Endothelial cell of umbilical vein (primary cell): ENCODE measurements around the gene MED12L. TPM values are rescaled to one million over a fixed set of nuclear protein-coding genes. Genes with fewer than 3 reads are reported as not detected.

Source experiments
- BruUV-seq: library from RNA; stranded (reverse); fragments of 400-500 nt; replicated peaks from 2 replicates; lab custom pipeline; 2021; lab: Mats Ljungman, UMichigan
- CTCF ChIA-PET: fragments of 300-600, 350-600 bp; sonication (Branson Sonifier 250); formaldehyde crosslinking; loops from one replicate; lab custom pipeline; 2021; ENCODE audit warnings: antibody characterized with exemption, inconsistent platforms; lab: Charles Lee
- POLR2A ChIA-PET: fragments of 300-600, 350-600 bp; sonication (Branson Sonifier 250); formaldehyde crosslinking; loops from one replicate; lab custom pipeline; 2021; ENCODE audit warnings: antibody characterized with exemption, inconsistent platforms; lab: Charles Lee
- DNase-seq: peaks from one replicate; pipeline ENCODE4 v3.0.0-alpha.2; 2011; ENCODE audit warnings: low read depth, low spot score
- FAIRE-seq: peaks from 2 replicates; lab custom pipeline; 2011; peaks lifted over from hg19 to GRCh38; lab: Jason Lieb, UNC
- H2AFZ ChIP-seq: 2 replicates; pipeline ENCODE4 v1.6.0; 2012; ENCODE audit warnings: low read depth, low read length, control low read depth, inconsistent platforms
- H3K27ac ChIP-seq: 2 replicates; pipeline ENCODE4 v1.5.1; 2011; ENCODE audit warnings: low read depth, mild to moderate bottlenecking, control low read depth, low read length, moderate library complexity; ENCODE audit not compliant: insufficient read depth
- H3K27me3 ChIP-seq, 2 experiments: 2 replicates each; pipeline versions ENCODE4 v1.6.0 to v1.6.1; 2011; ENCODE audit warnings: low read length in 2 of 2, mixed read lengths in 1 of 2; ENCODE audit not compliant: control insufficient read depth in 2 of 2, insufficient read depth in 2 of 2
- H3K36me3 ChIP-seq, 2 experiments: 2 replicates in 1 of 2; 3 replicates in 1 of 2; pipeline ENCODE4 v1.5.1; 2011; ENCODE audit warnings: low read length in 2 of 2, mild to moderate bottlenecking in 1 of 2, moderate library complexity in 1 of 2; ENCODE audit not compliant: control insufficient read depth in 2 of 2, insufficient read depth in 2 of 2; ENCODE audit errors: extremely low read depth in 1 of 2
- H3K4me1 ChIP-seq: 3 replicates; pipeline ENCODE4 v1.5.1; 2011; ENCODE audit warnings: mild to moderate bottlenecking, low read length; ENCODE audit not compliant: control insufficient read depth, insufficient read depth; ENCODE audit errors: extremely low read depth
- H3K4me2 ChIP-seq: 2 replicates; pipeline ENCODE4 v1.6.1; 2011; ENCODE audit warnings: low read length, control low read depth, mixed read lengths; ENCODE audit not compliant: insufficient read depth
- H3K4me3 ChIP-seq, 3 experiments: fragments of 200-600 bp in 1 of 3; sonication (generic), shearing (Covaris generic) in 1 of 3; replicated peaks in 1 of 3; 2 replicates each; pipeline ENCODE4 v1.5.1; 2011 to 2016; ENCODE audit warnings: control low read depth in 3 of 3, low read length in 3 of 3, mild to moderate bottlenecking in 2 of 3, inconsistent platforms in 1 of 3, low read depth in 1 of 3, moderate library complexity in 1 of 3; ENCODE audit not compliant: insufficient read depth in 1 of 3
- H3K79me2 ChIP-seq: 2 replicates; pipeline ENCODE4 v1.6.0; 2012; ENCODE audit warnings: low read length, inconsistent platforms; ENCODE audit not compliant: control insufficient read depth, insufficient read depth
- H3K9ac ChIP-seq: replicated peaks from 2 replicates; pipeline ENCODE3; 2011; ENCODE audit warnings: low read length, control low read depth; ENCODE audit not compliant: insufficient read depth; ENCODE audit errors: extremely low read depth
- H3K9me1 ChIP-seq: replicated peaks from 3 replicates; pipeline ENCODE4 v1.6.0; 2011; ENCODE audit warnings: mild to moderate bottlenecking, low read length; ENCODE audit not compliant: control insufficient read depth, insufficient read depth; ENCODE audit errors: extremely low read depth
- H3K9me3 ChIP-seq: replicated peaks from 2 replicates; pipeline ENCODE4 v1.5.1; 2012; ENCODE audit warnings: low read length, inconsistent platforms; ENCODE audit not compliant: control insufficient read depth, insufficient read depth
- H4K20me1 ChIP-seq: replicated peaks from 2 replicates; pipeline ENCODE3; 2011; ENCODE audit warnings: mild to moderate bottlenecking, low read length; ENCODE audit not compliant: control insufficient read depth, insufficient read depth; ENCODE audit errors: extremely low read depth
- CTCF ChIP-seq, 2 donors: IDR thresholded peaks; 1 replicate in 1 of 2; 2 replicates in 1 of 2; pipeline ENCODE4 v1.5.1; 2011; ENCODE audit warnings: low read length in 2 of 2, mild to moderate bottlenecking in 2 of 2, moderate library complexity in 2 of 2, control low read depth in 1 of 2, inconsistent platforms in 1 of 2, low read depth in 1 of 2; ENCODE audit not compliant: insufficient read depth in 1 of 2; ENCODE audit errors: extremely low read depth in 1 of 2
- EZH2 ChIP-seq: IDR thresholded peaks from 2 replicates; pipeline ENCODE4 v1.6.1; 2012; ENCODE audit warnings: borderline replicate concordance, low read depth, mild to moderate bottlenecking, moderate library complexity, low read length, inconsistent platforms; ENCODE audit not compliant: severe bottlenecking
- FOS ChIP-seq: IDR thresholded peaks from 2 replicates; pipeline ENCODE4 v1.6.1; 2011; ENCODE audit warnings: mild to moderate bottlenecking, low read length, moderate library complexity, borderline replicate concordance; ENCODE audit not compliant: insufficient read depth
- GATA2 ChIP-seq: IDR thresholded peaks from 2 replicates; pipeline ENCODE4 v1.7.0; 2011; ENCODE audit warnings: low read depth, mild to moderate bottlenecking, moderate library complexity, mixed read lengths, low read length; ENCODE audit not compliant: insufficient read length, insufficient read depth
- JUN ChIP-seq: IDR thresholded peaks from 2 replicates; pipeline ENCODE4 v1.6.1; 2011; ENCODE audit warnings: borderline replicate concordance, low read depth; ENCODE audit not compliant: insufficient read length, insufficient read depth
- MAX ChIP-seq: IDR thresholded peaks from 2 replicates; pipeline ENCODE4 v1.6.1; 2011; ENCODE audit not compliant: insufficient read depth, insufficient read length
- MYC ChIP-seq: IDR thresholded peaks from one replicate; pipeline ENCODE4 v1.6.1; 2011; ENCODE audit warnings: mild to moderate bottlenecking, low read depth, low read length
- POLR2A ChIP-seq: IDR thresholded peaks from 2 replicates; pipeline ENCODE4 v1.6.1; 2012; ENCODE audit warnings: low read depth, mild to moderate bottlenecking, control low read depth, low read length
- POLR2AphosphoS5 ChIP-seq: IDR thresholded peaks from 2 replicates; pipeline ENCODE4 v1.6.1; 2012; ENCODE audit warnings: low read depth, mild to moderate bottlenecking, control low read depth, low read length, moderate library complexity; ENCODE audit not compliant: insufficient read depth
- dilution Hi-C: fragments of 300-500 bp; cut with MboI; formaldehyde crosslinking; loops from one replicate; pipeline ENCODE4 v1.15.0; 2019; ENCODE audit warnings: low sequenced_read_pairs; ENCODE audit not compliant: extremely low pct_ligation_motif_present
- intact Hi-C: fragments of 100-400 bp; cut with micrococcal nuclease; formaldehyde crosslinking; loops from one replicate; pipeline ENCODE4 v1.10.0; 2022
- polyA plus RNA-seq, 4 experiments: library from polyadenylated mRNA; depleted of rRNA in 3 of 4; stranded (reverse) in 3 of 4; unstranded in 1 of 4; fragments of >200 nt; gene quantifications; 2 replicates each; pipeline versions ENCODE4 v1.2.1 to v1.2.3, GENCODE V29; 2011 to 2012; ENCODE audit warnings: missing spikeins in 1 of 4
- total RNA-seq: library from RNA; stranded (reverse); gene quantifications from 2 replicates; pipeline ENCODE4 v1.2.3, GENCODE V29; 2021

The MED12L gene
- total and polyA plus RNA-seq, 2 donors (not counting 3 experiments of a cell fraction or from before 2014, with no cell fraction given) = 0.03 to 0.27 TPM

- DNase-seq (no peak), FAIRE-seq (no peak)
- intact Hi-C loops (loop anchor here (1.0 to 5.0 kb wide), 8 partner anchors 60 to 618 kb away; no protein-coding TSS in a partner anchor), dilution Hi-C loops (no loop called here)
- Histone ChIP-seq H3K27ac (no peak overlapping the region), H3K9me3 (no peaks in the 10 kb centered on the region), H3K4me3 (no peak overlapping the region), H3K36me3 (no peaks in the 10 kb centered on the region), H3K27me3 (peaks cover 11 to 15% of the 10 kb centered on the region in 2 experiments), H3K9ac (no peak overlapping the region), H3K9me1 (no peaks in the 10 kb centered on the region), H2AFZ (no peak overlapping the region), H3K4me1 (peaks cover 8% of the 10 kb centered on the region), H3K4me2 (no peak overlapping the region), H4K20me1 (no peaks in the 10 kb centered on the region), H3K79me2 (no peaks in the 10 kb centered on the region)
- ChIA-PET CTCF (interaction anchor here (0.9 to 4.7 kb wide), 7 partner anchors 9 to 425 kb away, joined by 3 to 37 read pairs (median 10); no protein-coding TSS in a partner anchor), POLR2A (no interaction called here)
- TF ChIP-seq FOS (no peak), MAX (no peak), EZH2 (no peak)
- BruUV-seq = no TSS peak
Measured at GRCh38 chr3:151146731-151147091, 61.2 kb downstream of the MED12L start.

- Histone ChIP-seq H3K4me1 (peaks cover 8% of the 10 kb centered on the region), H3K9me1 (no peaks in the 10 kb centered on the region), H4K20me1 (no peaks in the 10 kb centered on the region), H2AFZ (no peak overlapping the region), H3K9ac (no peak overlapping the region), H3K79me2 (no peaks in the 10 kb centered on the region), H3K4me3 (no peak overlapping the region), H3K27ac (no peak overlapping the region), H3K9me3 (no peaks in the 10 kb centered on the region), H3K27me3 (peaks cover 11 to 15% of the 10 kb centered on the region in 2 experiments), H3K4me2 (no peak overlapping the region), H3K36me3 (no peaks in the 10 kb centered on the region)
- intact Hi-C loops (loop anchor here (2.0 to 5.0 kb wide), 2 partner anchors 280 to 618 kb away; no protein-coding TSS in a partner anchor), dilution Hi-C loops (no loop called here)
- FAIRE-seq (no peak), DNase-seq (no peak)
- ChIA-PET CTCF (interaction anchor here (0.9 to 4.7 kb wide), 5 partner anchors 9 to 359 kb away, joined by 3 to 37 read pairs (median 19); no protein-coding TSS in a partner anchor), POLR2A (no interaction called here)
- no TSS peak for BruUV-seq
- TF ChIP-seq POLR2A (no peak), JUN (no peak), GATA2 (no peak), MYC (no peak), CTCF (IDR thresholded peaks at IDR 0.05; ENCODE audit: extremely low read depth in 1 of 2, insufficient read depth in 1 of 2, low read depth in 1 of 2, low read length in 2 of 2) (no peak), POLR2AphosphoS5 (no peak)
Measured at GRCh38 chr3:151147299-151147698, 61.8 kb downstream of the MED12L start.
